Endothelial cell of umbilical vein (primary cell): ENCODE measurements around the gene RGPD3. TPM values are rescaled to one million over a fixed set of nuclear protein-coding genes. Genes with fewer than 3 reads are reported as not detected.
"Not testable (repeated sequence)": the region's sequence is repeated elsewhere in the genome, so short reads cannot be mapped to it uniquely, and the experiment has no call there.

Experiments
- BruUV-seq: library from RNA; stranded (reverse); fragments of 400-500 nt; replicated peaks from 2 replicates; lab custom pipeline; 2021; lab: Mats Ljungman, UMichigan
- CTCF ChIA-PET: fragments of 300-600, 350-600 bp; sonication (Branson Sonifier 250); formaldehyde crosslinking; loops from one replicate; lab custom pipeline; 2021; ENCODE audit warnings: antibody characterized with exemption, inconsistent platforms; lab: Charles Lee
- POLR2A ChIA-PET: fragments of 300-600, 350-600 bp; sonication (Branson Sonifier 250); formaldehyde crosslinking; loops from one replicate; lab custom pipeline; 2021; ENCODE audit warnings: antibody characterized with exemption, inconsistent platforms; lab: Charles Lee
- DNase-seq: peaks from one replicate; pipeline ENCODE4 v3.0.0-alpha.2; 2011; ENCODE audit warnings: low read depth, low spot score
- FAIRE-seq: peaks from 2 replicates; lab custom pipeline; 2011; peaks lifted over from hg19 to GRCh38; lab: Jason Lieb, UNC
- H2AFZ ChIP-seq: 2 replicates; pipeline ENCODE4 v1.6.0; 2012; ENCODE audit warnings: low read depth, low read length, control low read depth, inconsistent platforms
- H3K27ac ChIP-seq: 2 replicates; pipeline ENCODE4 v1.5.1; 2011; ENCODE audit warnings: low read depth, mild to moderate bottlenecking, control low read depth, low read length, moderate library complexity; ENCODE audit not compliant: insufficient read depth
- H3K27me3 ChIP-seq, 2 experiments: 2 replicates each; pipeline versions ENCODE4 v1.6.0 to v1.6.1; 2011; ENCODE audit warnings: low read length in 2 of 2, mixed read lengths in 1 of 2; ENCODE audit not compliant: control insufficient read depth in 2 of 2, insufficient read depth in 2 of 2
- H3K36me3 ChIP-seq, 2 experiments: 2 replicates in 1 of 2; 3 replicates in 1 of 2; pipeline ENCODE4 v1.5.1; 2011; ENCODE audit warnings: low read length in 2 of 2, mild to moderate bottlenecking in 1 of 2, moderate library complexity in 1 of 2; ENCODE audit not compliant: control insufficient read depth in 2 of 2, insufficient read depth in 2 of 2; ENCODE audit errors: extremely low read depth in 1 of 2
- H3K4me1 ChIP-seq: 3 replicates; pipeline ENCODE4 v1.5.1; 2011; ENCODE audit warnings: mild to moderate bottlenecking, low read length; ENCODE audit not compliant: control insufficient read depth, insufficient read depth; ENCODE audit errors: extremely low read depth
- H3K4me2 ChIP-seq: 2 replicates; pipeline ENCODE4 v1.6.1; 2011; ENCODE audit warnings: low read length, control low read depth, mixed read lengths; ENCODE audit not compliant: insufficient read depth
- H3K4me3 ChIP-seq, 3 experiments: fragments of 200-600 bp in 1 of 3; sonication (generic), shearing (Covaris generic) in 1 of 3; replicated peaks in 1 of 3; 2 replicates each; pipeline ENCODE4 v1.5.1; 2011 to 2016; ENCODE audit warnings: control low read depth in 3 of 3, low read length in 3 of 3, mild to moderate bottlenecking in 2 of 3, inconsistent platforms in 1 of 3, low read depth in 1 of 3, moderate library complexity in 1 of 3; ENCODE audit not compliant: insufficient read depth in 1 of 3
- H3K79me2 ChIP-seq: 2 replicates; pipeline ENCODE4 v1.6.0; 2012; ENCODE audit warnings: low read length, inconsistent platforms; ENCODE audit not compliant: control insufficient read depth, insufficient read depth
- H3K9ac ChIP-seq: replicated peaks from 2 replicates; pipeline ENCODE3; 2011; ENCODE audit warnings: low read length, control low read depth; ENCODE audit not compliant: insufficient read depth; ENCODE audit errors: extremely low read depth
- H3K9me1 ChIP-seq: replicated peaks from 3 replicates; pipeline ENCODE4 v1.6.0; 2011; ENCODE audit warnings: mild to moderate bottlenecking, low read length; ENCODE audit not compliant: control insufficient read depth, insufficient read depth; ENCODE audit errors: extremely low read depth
- H3K9me3 ChIP-seq: replicated peaks from 2 replicates; pipeline ENCODE4 v1.5.1; 2012; ENCODE audit warnings: low read length, inconsistent platforms; ENCODE audit not compliant: control insufficient read depth, insufficient read depth
- H4K20me1 ChIP-seq: replicated peaks from 2 replicates; pipeline ENCODE3; 2011; ENCODE audit warnings: mild to moderate bottlenecking, low read length; ENCODE audit not compliant: control insufficient read depth, insufficient read depth; ENCODE audit errors: extremely low read depth
- dilution Hi-C: fragments of 300-500 bp; cut with MboI; formaldehyde crosslinking; loops from one replicate; pipeline ENCODE4 v1.15.0; 2019; ENCODE audit warnings: low sequenced_read_pairs; ENCODE audit not compliant: extremely low pct_ligation_motif_present
- intact Hi-C: fragments of 100-400 bp; cut with micrococcal nuclease; formaldehyde crosslinking; loops from one replicate; pipeline ENCODE4 v1.10.0; 2022
- polyA plus RNA-seq, 4 experiments: library from polyadenylated mRNA; depleted of rRNA in 3 of 4; stranded (reverse) in 3 of 4; unstranded in 1 of 4; fragments of >200 nt; gene quantifications; 2 replicates each; pipeline versions ENCODE4 v1.2.1 to v1.2.3, GENCODE V29; 2011 to 2012; ENCODE audit warnings: missing spikeins in 1 of 4
- total RNA-seq: library from RNA; stranded (reverse); gene quantifications from 2 replicates; pipeline ENCODE4 v1.2.3, GENCODE V29; 2021

RGPD3 gene
- total and polyA plus RNA-seq, 2 donors (not counting 3 experiments of a cell fraction or from before 2014, with no cell fraction given), result 0.04 TPM; not detected in 1

DNA sequence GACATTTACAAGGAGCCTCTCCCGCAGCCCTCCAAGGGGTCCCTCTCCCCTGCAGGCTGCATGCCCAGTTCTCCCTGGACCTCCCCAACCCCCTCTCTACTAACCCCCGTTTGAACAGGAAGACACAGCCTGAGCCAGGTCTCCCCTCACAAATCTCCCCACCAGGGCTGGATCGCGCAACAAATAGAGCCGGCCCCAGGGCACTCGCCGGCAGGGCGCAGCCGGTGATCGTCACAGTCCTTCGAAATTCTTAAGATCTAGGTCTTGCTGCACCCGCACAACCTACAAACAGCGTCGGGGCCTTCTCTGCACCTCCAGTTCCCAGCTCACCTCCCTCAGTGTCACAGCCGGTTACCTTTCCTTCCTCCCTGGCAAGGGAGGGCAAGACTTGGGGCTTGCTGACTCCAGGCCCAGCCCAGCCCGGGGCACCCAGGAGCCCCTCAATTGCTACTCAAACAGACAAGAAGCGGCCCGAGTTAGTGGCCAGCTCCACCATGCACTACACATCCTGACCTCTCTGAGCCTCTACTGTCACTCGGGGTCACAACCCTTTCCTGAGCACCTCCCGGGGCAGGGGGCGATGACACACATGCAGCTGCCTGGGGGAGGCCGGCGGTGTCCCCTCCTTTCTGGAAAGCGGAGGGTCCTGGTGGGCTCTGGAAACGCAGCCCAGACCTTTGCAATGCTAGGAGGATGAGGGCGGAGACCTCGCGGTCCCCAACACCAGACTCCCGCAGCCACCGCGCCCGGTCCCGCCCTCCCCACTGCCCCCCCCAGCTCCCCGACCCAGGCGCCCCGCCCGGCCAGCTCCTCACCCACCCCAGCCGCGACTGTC lies 18.6 kb upstream of the RGPD3 start, which contains the start of gene CD8B2:
TSS of gene CD8B2 (plus strand) at position 814 of the 835 bp plus-strand sequence. CDS start 63 bp downstream, outside the sequence.
- CTCF ChIA-PET, H3K79me2 ChIP-seq, H3K9me3 ChIP-seq, H3K9ac ChIP-seq, H3K4me2 ChIP-seq, H3K27ac ChIP-seq, POLR2A ChIA-PET, H3K36me3 ChIP-seq, intact Hi-C loops, H3K4me3 ChIP-seq, H3K9me1 ChIP-seq, H4K20me1 ChIP-seq, BruUV-seq, FAIRE-seq, DNase-seq, dilution Hi-C loops, H3K27me3 ChIP-seq, H3K4me1 ChIP-seq, H2AFZ ChIP-seq: not testable (repeated sequence)

GRCh38 chr2:106479563-106479962 lies 11.3 kb upstream of the RGPD3 start:
- dilution Hi-C loops, CTCF ChIA-PET, H3K9me1 ChIP-seq, FAIRE-seq, BruUV-seq, H3K27me3 ChIP-seq, H3K4me3 ChIP-seq, H3K4me2 ChIP-seq, H3K4me1 ChIP-seq, intact Hi-C loops, DNase-seq, H3K36me3 ChIP-seq, H3K9me3 ChIP-seq, POLR2A ChIA-PET, H3K79me2 ChIP-seq, H2AFZ ChIP-seq, H4K20me1 ChIP-seq, H3K27ac ChIP-seq, H3K9ac ChIP-seq: not testable (repeated sequence)

- H3K9me1 ChIP-seq, H2AFZ ChIP-seq, H3K79me2 ChIP-seq, H3K27ac ChIP-seq, POLR2A ChIA-PET, dilution Hi-C loops, CTCF ChIA-PET, H3K9ac ChIP-seq, H3K27me3 ChIP-seq, H3K4me1 ChIP-seq, H3K4me3 ChIP-seq, H3K36me3 ChIP-seq, H3K4me2 ChIP-seq, DNase-seq, FAIRE-seq, BruUV-seq, H4K20me1 ChIP-seq, intact Hi-C loops, H3K9me3 ChIP-seq: not testable (repeated sequence)
Measured at GRCh38 chr2:106477647-106478046, 9.4 kb upstream of the RGPD3 start.

- CTCF ChIA-PET, result interaction anchor here (0.7 kb wide), 1 partner anchor 361 kb away, joined by 3 read pairs; no protein-coding TSS in a partner anchor
- DNase-seq, H3K36me3 ChIP-seq, H3K9ac ChIP-seq, H3K9me1 ChIP-seq, H3K9me3 ChIP-seq, POLR2A ChIA-PET, H2AFZ ChIP-seq, H4K20me1 ChIP-seq, BruUV-seq, intact Hi-C loops, FAIRE-seq, H3K4me2 ChIP-seq, H3K79me2 ChIP-seq, H3K4me3 ChIP-seq, dilution Hi-C loops, H3K4me1 ChIP-seq, H3K27me3 ChIP-seq, H3K27ac ChIP-seq: not testable (repeated sequence)
Measured at GRCh38 chr2:106470658-106471057, 2.4 kb upstream of the RGPD3 start.
